NCI-H2171 treated with DMSO at 0.1 percent for 48 hours (cell line): ENCODE data around the gene HSD11B1.

Source experiments
- DNase-seq: peaks from one replicate; lab custom pipeline; 2025; lab: John Stamatoyannopoulos, UW

HSD11B1 gene

GRCh38 chr1:209727286-209727685, 22.6 kb downstream of the HSD11B1 start:
- DNase-seq = no peak

GRCh38 chr1:209727785-209728184, 23.1 kb downstream of the HSD11B1 start:
- no peak for DNase-seq

- DNase-seq = no peak
These were observed 23.8 kb downstream of the HSD11B1 start for GRCh38 chr1:209728466-209728865.

GRCh38 chr1:209729436-209729835, 24.8 kb downstream of the HSD11B1 start:
- DNase-seq = no peak

- no peak for DNase-seq
These were observed 28.1 kb downstream of the HSD11B1 start for GRCh38 chr1:209732725-209733124.

GRCh38 chr1:209733409-209734192, 29.0 kb downstream of the HSD11B1 start:
- DNase-seq = no peak

- no peak for DNase-seq
These were observed 32.0 kb downstream of the HSD11B1 start for GRCh38 chr1:209736490-209737117.

GRCh38 chr1:209737118-209737505, 32.5 kb downstream of the HSD11B1 start:
- no peak for DNase-seq

GRCh38 chr1:209738270-209738669, 33.6 kb downstream of the HSD11B1 start:
- DNase-seq = no peak

GRCh38 chr1:209741193-209741592, 36.5 kb downstream of the HSD11B1 start:
- DNase-seq = no peak

- no peak for DNase-seq
These were observed 37.2 kb downstream of the HSD11B1 start for GRCh38 chr1:209741889-209742288.

- peak; percentile 10 for DNase-seq
These were observed 37.9 kb downstream of the HSD11B1 start for GRCh38 chr1:209742409-209743144.

GRCh38 chr1:209743145-209743482, 38.5 kb downstream of the HSD11B1 start:
- no peak for DNase-seq

- DNase-seq = peak; percentile 32
These were observed 42.0 kb downstream of the HSD11B1 start for GRCh38 chr1:209746451-209747165.

GRCh38 chr1:209747580-209748262, 43.1 kb downstream of the HSD11B1 start:
- DNase-seq = no peak

- DNase-seq = no peak
These were observed 44.0 kb downstream of the HSD11B1 start for GRCh38 chr1:209748620-209749019.

GRCh38 chr1:209749205-209749604, 44.6 kb downstream of the HSD11B1 start:
- DNase-seq = no peak

- no peak for DNase-seq
These were observed 45.2 kb downstream of the HSD11B1 start for GRCh38 chr1:209749670-209750323.

GRCh38 chr1:209751627-209752231, 47.1 kb downstream of the HSD11B1 start:
- no peak for DNase-seq

GRCh38 chr1:209752890-209753289, 48.2 kb downstream of the HSD11B1 start:
- no peak for DNase-seq

GRCh38 chr1:209755256-209755655, 50.6 kb downstream of the HSD11B1 start:
- no peak for DNase-seq
